ENCODE measurements around the gene DHRS7B.

- TF ChIP-seq CTCF (conservative IDR thresholded peaks at IDR 0.05; ENCODE audit: low read depth, low read length), result no peak
- no peak for TF ChIP-seq EZH2 (IDR thresholded peaks at IDR 0.05; ENCODE audit: low read length, unreplicated experiment)
Measured at GRCh38 chr17:21208352-21208751, 81.6 kb downstream of the DHRS7B start.

All from PC-3 (cell line).